Measurements from ENCODE around the gene EFNA1.

Gene EFNA1

GRCh38 chr1:155177192-155177917 lies 49.7 kb downstream of the EFNA1 start:
- Mint-ChIP-seq H3K4me3 (no peak overlapping the region), H3K27ac (no peak overlapping the region), H3K27me3 (peaks cover 2% of the 10 kb centered on the region), H3K4me1 (peaks cover 36% of the 10 kb centered on the region), H3K36me3 (ENCODE audit: low read depth) (peaks cover 10% of the 10 kb centered on the region), H3K9me3 (no peaks in the 10 kb centered on the region)
- DNase-seq (no peak), ATAC-seq (no peak)

GRCh38 chr1:155177918-155178281 lies 50.2 kb downstream of the EFNA1 start:
- no peak for ATAC-seq
- Mint-ChIP-seq H3K9me3 (no peaks in the 10 kb centered on the region), H3K4me3 (no peak overlapping the region), H3K27ac (no peak overlapping the region), H3K27me3 (peaks cover 2% of the 10 kb centered on the region), H3K36me3 (ENCODE audit: low read depth) (peaks cover 7% of the 10 kb centered on the region), H3K4me1 (peaks cover 34% of the 10 kb centered on the region)
- no peak for DNase-seq

- Mint-ChIP-seq H3K4me1 (peaks cover 27% of the 10 kb centered on the region), H3K36me3 (ENCODE audit: low read depth) (peaks cover 2% of the 10 kb centered on the region), H3K4me3 (no peak overlapping the region), H3K9me3 (no peaks in the 10 kb centered on the region), H3K27me3 (no peaks in the 10 kb centered on the region), H3K27ac (no peak overlapping the region)
- DNase-seq (no peak), ATAC-seq (no peak)
Measured at GRCh38 chr1:155178441-155179111, 50.9 kb downstream of the EFNA1 start.

GRCh38 chr1:155179112-155180031 lies 51.7 kb downstream of the EFNA1 start:
- Mint-ChIP-seq H3K27me3 (no peaks in the 10 kb centered on the region), H3K36me3 (ENCODE audit: low read depth) (peaks cover 2% of the 10 kb centered on the region), H3K27ac (no peak overlapping the region), H3K4me1 (peaks cover 22% of the 10 kb centered on the region), H3K9me3 (no peaks in the 10 kb centered on the region), H3K4me3 (no peak overlapping the region)
- ATAC-seq (no peak), DNase-seq (no peak)

- Mint-ChIP-seq H3K36me3 (ENCODE audit: low read depth) (peaks cover 2% of the 10 kb centered on the region), H3K4me1 (peaks cover 6% of the 10 kb centered on the region), H3K27ac (no peak overlapping the region), H3K9me3 (no peaks in the 10 kb centered on the region), H3K27me3 (no peaks in the 10 kb centered on the region), H3K4me3 (no peak overlapping the region)
- DNase-seq (no peak), ATAC-seq (no peak)
Measured at GRCh38 chr1:155181371-155182051, 53.8 kb downstream of the EFNA1 start.

GRCh38 chr1:155182052-155182550 lies 54.4 kb downstream of the EFNA1 start:
- Mint-ChIP-seq H3K9me3 (no peaks in the 10 kb centered on the region), H3K36me3 (ENCODE audit: low read depth) (peaks cover 2% of the 10 kb centered on the region), H3K27ac (no peak overlapping the region), H3K4me3 (no peak overlapping the region), H3K27me3 (no peaks in the 10 kb centered on the region), H3K4me1 (peaks cover under 1% of the 10 kb centered on the region)
- no peak for ATAC-seq
- DNase-seq = no peak

GRCh38 chr1:155183775-155184221 lies 56.1 kb downstream of the EFNA1 start:
- ATAC-seq = no peak
- Mint-ChIP-seq H3K9me3 (no peaks in the 10 kb centered on the region), H3K4me3 (no peak overlapping the region), H3K36me3 (ENCODE audit: low read depth) (peaks cover 4% of the 10 kb centered on the region), H3K27me3 (no peaks in the 10 kb centered on the region), H3K4me1 (peaks cover 2% of the 10 kb centered on the region), H3K27ac (no peak overlapping the region)
- DNase-seq = no peak

- Mint-ChIP-seq H3K27ac (no peak overlapping the region), H3K4me3 (no peak overlapping the region), H3K27me3 (no peaks in the 10 kb centered on the region), H3K36me3 (ENCODE audit: low read depth) (peaks cover 4% of the 10 kb centered on the region), H3K9me3 (no peaks in the 10 kb centered on the region), H3K4me1 (peaks cover 2% of the 10 kb centered on the region)
- ATAC-seq (no peak), DNase-seq (no peak)
Measured at GRCh38 chr1:155184351-155184811, 56.7 kb downstream of the EFNA1 start.

Data from activated naive CD8-positive, alpha-beta T cell treated with anti-CD3 and anti-CD28 coated beads, Interleukin-2, amount 50 U/mL, for 24 hours (primary cell).